GM19035 (cell line): ENCODE measurements around the gene TMEM50A.
"Not testable (repeated sequence)": the region's sequence is repeated elsewhere in the genome, so short reads cannot be mapped to it uniquely, and the experiment has no call there.

ENCODE experiments used
- ATAC-seq: cut with Tn5 transposase; IDR thresholded peaks from one replicate; pipeline ENCODE4 v1.9.1; 2021; ENCODE audit not compliant: unreplicated experiment

The TMEM50A gene

DNA sequence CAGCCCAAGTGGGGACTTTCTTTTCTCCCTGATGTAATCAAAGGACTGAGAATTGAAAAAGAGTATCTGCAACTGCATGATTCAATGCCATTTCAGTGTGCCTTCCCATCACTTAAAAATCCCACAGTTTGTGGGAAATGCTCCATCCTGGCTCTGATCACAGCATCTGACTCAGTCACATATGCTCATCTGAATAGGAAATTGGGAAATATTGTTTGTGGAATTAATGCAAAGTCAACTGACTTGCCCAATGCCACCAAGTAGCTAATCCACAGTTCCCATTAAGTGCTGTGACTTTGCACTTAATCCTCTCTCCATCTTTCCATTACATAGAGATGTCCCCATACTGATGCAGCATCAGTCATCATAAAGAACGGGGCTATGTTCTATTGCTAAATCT, 45.0 kb downstream of the TMEM50A start:
- ATAC-seq: not testable (repeated sequence)

DNA sequence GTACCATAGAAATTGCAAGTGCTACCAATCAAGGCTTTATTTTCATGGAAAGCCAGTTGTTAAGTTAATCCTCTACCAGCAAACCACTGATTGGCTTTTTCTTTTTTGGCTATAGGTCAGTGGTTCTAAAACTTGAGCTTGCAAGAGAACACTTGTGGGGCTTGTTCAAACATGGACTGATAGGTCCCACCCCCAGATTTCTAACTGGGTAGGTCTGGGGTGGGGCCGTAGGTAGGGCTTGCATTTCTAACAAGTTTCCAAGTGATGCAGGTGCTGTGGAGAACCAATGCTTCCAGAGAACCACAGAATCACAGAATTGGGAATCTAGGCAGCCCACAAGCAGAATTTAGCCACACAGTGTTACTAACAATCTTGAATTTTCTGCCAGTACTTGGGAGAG, 45.7 kb downstream of the TMEM50A start:
- ATAC-seq: not testable (repeated sequence)

DNA sequence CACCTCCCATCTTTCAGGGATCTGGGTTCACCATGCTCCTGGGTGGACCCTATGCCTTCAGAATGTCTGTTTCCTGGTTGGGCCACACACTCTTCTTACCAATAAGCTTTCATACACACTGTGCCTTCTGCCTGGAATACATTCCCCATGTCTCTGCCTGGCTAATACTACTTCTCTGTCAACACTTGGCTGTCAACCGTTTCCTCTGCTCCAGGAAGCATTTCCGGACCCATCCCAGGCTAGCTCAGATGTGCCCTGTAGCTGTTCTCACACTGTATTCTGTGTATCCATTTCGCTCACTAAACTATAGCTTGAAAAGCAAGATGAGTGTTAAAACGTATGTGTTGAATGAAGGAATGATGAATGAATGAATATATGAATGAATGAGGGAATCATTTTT, 49.0 kb downstream of the TMEM50A start:
- ATAC-seq: not testable (repeated sequence)

DNA sequence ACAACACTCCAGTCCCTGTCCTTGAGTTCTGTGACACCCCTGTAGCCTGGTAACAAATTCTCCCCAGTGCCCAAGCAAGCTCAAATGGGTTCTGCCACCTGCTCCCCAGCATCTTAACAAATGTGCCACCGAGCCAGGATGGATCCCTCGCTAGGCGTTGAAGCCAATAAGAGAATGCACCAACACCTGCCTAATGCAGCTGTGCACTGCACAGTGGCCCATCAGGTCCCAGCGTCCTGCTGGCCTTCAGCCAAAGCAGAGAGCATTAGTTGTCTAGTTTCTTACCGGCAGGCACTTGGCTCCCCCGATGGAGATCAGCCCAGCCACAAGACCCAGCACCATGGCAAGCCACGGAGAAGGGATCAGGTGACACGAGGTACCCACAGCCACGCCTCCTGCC, 50.6 kb downstream of the TMEM50A start:
- not testable (repeated sequence) for ATAC-seq

DNA sequence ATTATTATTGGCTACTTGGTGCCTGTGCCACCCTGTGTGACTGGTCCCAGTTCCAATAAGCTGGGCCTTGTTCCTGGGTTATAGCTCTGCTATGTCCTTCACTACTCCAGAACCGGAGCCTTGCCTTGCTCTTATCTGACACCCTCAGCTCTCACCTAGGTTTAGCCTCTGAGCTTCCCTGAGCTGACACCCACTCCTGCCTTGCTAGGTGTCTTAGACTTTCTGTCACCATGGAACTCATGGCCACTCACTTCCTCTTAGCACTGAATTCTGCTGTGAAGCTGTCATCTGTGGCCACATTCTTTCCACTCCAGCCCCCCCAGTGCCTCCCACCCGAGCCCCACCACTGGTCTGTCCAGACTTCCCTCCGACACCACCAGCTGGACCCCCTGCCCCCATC, 51.6 kb downstream of the TMEM50A start:
- ATAC-seq: not testable (repeated sequence)

DNA sequence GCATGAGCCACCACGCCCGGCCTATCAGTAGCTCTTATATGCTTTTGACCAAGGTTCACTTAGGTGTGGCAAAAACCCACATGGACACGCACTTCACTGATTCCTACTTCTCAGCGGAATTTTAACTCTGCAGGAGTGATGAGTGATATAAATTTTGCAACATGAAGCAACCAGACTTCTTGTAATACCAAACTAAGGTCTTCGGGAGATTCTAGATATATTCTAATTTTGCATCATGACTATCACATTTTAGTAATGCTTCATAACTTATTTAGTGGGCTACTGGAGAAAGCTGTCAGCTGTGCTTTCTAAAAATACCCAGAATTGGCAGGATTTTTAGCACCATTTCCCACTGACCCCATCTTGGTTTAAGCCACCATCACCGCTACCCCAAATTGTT, 54.7 kb downstream of the TMEM50A start:
- no peak for ATAC-seq

DNA sequence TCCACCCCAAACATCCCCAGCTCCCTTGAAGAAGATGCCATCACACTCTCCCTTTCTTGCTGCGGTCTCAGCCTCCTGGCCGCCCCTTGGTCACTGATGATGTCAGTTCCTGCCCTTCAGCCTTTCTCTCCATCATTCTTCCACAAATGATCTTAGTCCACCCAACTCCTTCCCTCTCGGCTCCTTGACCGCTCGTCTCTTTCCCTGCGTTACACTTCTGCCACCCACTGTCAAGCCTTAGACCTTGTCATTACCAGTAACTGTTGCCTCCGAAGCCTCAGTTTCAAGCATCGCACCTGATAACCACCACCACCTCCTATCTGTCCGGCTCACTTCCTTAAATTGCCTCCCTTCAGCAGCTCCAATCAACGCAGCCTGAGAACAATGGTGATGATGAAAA, 59.4 kb downstream of the TMEM50A start:
- not testable (repeated sequence) for ATAC-seq

DNA sequence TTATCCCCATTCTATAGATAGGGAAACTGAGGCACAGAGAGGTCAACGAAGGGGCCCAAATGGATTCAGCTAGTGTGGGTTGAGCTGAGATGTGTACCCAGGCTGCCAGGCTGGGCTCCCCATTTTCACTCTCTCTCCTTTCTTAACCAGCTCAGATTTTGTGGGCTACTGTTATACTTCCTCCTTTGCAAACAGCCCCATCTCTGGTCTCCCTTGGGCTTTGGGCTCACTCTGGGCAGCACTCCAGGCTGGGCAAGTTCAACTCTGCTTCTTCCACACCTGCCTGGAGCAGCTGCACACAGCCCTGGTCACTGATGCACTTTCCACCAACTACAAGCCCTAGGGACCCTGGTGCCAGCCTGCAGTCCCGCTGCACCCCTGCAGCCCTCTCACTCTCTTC, 59.9 kb downstream of the TMEM50A start:
- ATAC-seq: not testable (repeated sequence)

DNA sequence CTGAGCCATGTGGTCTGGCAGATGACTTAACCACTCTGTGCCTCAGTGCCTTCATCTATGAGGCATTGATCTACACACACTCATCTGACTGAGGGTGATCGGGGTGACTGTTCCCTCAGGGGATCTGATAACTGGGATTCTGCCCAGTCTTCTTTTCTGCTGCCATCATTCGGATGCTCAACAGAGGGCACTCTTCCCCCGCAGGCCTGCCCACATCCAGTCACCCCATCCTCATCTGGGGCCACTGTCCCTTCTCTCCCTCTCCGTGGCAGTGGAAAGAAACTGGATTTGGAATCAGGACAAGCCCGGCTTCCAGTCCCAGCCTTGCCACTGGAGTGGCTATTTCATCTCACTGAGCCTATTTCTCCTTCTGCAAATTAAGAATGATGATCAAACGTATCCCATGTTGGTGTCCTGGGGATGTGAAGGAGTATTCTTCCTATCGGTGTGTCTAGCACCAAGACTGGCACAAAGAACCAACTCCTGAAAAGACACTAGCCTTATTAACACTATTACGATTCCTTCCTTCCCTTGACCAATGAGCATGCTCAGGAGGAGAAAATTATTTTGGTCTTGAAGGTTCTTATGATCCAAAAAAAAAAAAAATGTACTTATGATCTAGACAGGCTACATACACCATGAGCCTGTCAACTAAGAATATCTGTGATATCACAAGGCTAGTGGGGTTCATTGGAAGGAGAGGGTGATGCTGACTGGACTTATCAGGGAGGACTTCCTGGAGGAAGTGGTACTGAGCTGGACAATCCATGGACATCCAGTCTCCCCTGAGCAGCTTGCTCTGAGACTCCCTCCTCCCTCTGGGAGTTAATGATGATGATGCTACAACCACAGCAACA, 65.0 kb downstream of the TMEM50A start:
- not testable (repeated sequence) for ATAC-seq

DNA sequence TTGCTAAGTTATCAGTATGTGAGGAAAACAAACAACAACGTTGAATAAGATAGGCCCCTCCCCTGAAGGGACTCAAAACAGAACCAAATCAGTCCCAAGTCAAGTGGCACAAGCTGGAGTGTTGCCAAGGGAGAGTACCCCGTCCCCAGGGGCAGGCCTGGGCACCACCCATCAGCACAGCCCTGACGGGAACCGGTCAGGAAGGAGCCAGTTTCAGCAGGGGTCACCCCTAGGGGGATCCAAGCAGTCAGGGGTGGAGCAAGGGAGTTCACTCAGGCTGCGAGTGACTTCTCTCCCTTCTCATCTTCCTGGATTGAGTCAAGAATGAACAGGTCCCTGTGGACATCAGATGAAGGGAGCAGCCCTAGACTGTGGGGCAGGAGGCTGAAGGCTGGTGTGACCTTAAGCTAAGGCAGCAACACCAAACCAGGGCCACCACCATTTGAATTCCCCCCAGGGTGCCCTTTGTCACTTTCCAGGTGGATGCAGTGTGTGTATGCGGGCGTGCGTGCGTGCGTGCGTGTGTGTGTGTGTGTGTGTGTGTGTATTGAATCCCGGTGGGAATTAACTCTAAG, 67.7 kb downstream of the TMEM50A start:
- ATAC-seq: not testable (repeated sequence)

DNA sequence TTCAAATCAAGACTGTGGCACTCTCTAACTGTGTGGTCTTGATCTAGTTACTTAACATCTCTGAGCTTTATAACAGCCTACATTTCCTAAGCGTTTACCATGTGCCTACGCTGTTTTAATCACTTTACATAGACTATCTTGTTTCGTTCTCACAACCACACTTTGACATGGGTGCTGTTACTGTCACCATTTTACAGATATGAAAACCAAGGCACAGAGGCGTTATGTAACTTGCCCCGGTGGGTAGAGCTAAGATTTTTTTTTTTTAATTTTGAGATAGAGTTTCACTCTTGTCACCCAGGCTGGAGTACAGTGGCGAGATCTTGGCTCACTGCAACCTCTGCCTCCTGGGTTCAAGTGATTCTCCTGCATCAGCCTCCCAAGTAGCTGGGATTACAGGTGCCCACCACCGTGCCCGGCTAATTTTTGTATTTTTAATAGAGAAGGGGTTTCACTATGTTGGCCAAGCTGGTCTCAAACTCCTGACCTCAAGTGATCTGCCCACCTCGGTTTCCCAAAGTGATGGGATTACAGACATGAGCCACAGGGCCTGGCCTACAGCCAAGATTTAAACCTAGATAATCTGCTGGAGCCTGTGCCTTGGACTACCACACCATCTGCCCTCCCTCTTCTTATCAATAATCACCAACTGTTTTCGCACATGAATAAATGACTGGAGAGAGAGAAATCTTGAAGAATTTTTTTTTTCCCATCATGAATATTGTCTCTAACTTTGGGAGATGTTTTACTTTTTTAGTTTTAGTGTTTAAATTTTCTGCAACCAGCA, 71.7 kb downstream of the TMEM50A start:
- ATAC-seq: not testable (repeated sequence)
